Measurements from ENCODE around the gene REM2.

DNA sequence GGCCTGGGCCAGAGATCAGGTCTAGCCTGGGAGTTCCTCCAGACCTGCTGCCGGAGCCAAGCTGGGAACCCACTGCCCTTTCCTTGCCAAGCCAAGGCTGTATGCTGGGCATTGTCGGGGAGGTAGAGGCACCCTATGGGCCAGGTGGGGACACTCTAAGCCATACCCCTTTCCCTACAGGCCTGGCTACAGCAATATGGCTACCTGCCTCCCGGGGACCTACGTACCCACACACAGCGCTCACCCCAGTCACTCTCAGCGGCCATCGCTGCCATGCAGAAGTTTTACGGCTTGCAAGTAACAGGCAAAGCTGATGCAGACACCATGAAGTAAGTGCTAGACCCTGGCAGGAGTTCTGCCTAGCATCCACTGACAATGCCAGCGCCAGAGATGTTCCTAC is 41.7 kb upstream of the REM2 start:
- TF ChIP-seq EZH2 (IDR thresholded peaks at IDR 0.05; ENCODE audit: insufficient read depth, low read length) = no peak
- TF ChIP-seq, protein P1, sequence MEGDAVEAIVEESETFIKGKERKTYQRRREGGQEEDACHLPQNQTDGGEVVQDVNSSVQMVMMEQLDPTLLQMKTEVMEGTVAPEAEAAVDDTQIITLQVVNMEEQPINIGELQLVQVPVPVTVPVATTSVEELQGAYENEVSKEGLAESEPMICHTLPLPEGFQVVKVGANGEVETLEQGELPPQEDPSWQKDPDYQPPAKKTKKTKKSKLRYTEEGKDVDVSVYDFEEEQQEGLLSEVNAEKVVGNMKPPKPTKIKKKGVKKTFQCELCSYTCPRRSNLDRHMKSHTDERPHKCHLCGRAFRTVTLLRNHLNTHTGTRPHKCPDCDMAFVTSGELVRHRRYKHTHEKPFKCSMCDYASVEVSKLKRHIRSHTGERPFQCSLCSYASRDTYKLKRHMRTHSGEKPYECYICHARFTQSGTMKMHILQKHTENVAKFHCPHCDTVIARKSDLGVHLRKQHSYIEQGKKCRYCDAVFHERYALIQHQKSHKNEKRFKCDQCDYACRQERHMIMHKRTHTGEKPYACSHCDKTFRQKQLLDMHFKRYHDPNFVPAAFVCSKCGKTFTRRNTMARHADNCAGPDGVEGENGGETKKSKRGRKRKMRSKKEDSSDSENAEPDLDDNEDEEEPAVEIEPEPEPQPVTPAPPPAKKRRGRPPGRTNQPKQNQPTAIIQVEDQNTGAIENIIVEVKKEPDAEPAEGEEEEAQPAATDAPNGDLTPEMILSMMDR (IDR thresholded peaks at IDR 0.05; ENCODE audit: insufficient read depth, low read depth, low read length) = no peak
